MG63 (cell line): ENCODE data around the gene PRPSAP1. TPM values are rescaled to one million over a fixed set of nuclear protein-coding genes. Genes with fewer than 3 reads are reported as not detected.
"Not testable (repeated sequence)": the region's sequence is repeated elsewhere in the genome, so short reads cannot be mapped to it uniquely, and the experiment has no call there.

Source experiments
- DNase-seq: peaks from one replicate; pipeline ENCODE4 v3.0.0-alpha.2; 2020
- H3K27me3 ChIP-seq: fragments of 250-450 bp; sonication (Bioruptor Pico); 2 replicates; pipeline ENCODE4 v1.5.1; 2020; ENCODE audit warnings: mild to moderate bottlenecking, moderate library complexity
- H3K36me3 ChIP-seq: fragments of 250-450 bp; sonication (Bioruptor Pico); 2 replicates; pipeline ENCODE4 v1.5.1; 2020; ENCODE audit warnings: mild to moderate bottlenecking, moderate library complexity
- H3K4me3 ChIP-seq: fragments of 250-450 bp; sonication (Bioruptor Pico); 2 replicates; pipeline ENCODE4 v1.5.1; 2020; ENCODE audit warnings: mild to moderate bottlenecking, moderate library complexity
- H3K9me3 ChIP-seq: fragments of 250-450 bp; sonication (Bioruptor Pico); 2 replicates; pipeline ENCODE4 v1.5.1; 2020; ENCODE audit warnings: mild to moderate bottlenecking, moderate library complexity
- total RNA-seq: library from RNA; depleted of rRNA; stranded (reverse); fragments of >200 nt; shearing (Covaris generic); gene quantifications from 2 replicates; pipeline ENCODE4 v1.2.3, GENCODE V29; 2014; ENCODE audit warnings: low replicate concordance

PRPSAP1 gene
- total RNA-seq, 1 experiment from 2014 or later = 64.7 TPM

DNA sequence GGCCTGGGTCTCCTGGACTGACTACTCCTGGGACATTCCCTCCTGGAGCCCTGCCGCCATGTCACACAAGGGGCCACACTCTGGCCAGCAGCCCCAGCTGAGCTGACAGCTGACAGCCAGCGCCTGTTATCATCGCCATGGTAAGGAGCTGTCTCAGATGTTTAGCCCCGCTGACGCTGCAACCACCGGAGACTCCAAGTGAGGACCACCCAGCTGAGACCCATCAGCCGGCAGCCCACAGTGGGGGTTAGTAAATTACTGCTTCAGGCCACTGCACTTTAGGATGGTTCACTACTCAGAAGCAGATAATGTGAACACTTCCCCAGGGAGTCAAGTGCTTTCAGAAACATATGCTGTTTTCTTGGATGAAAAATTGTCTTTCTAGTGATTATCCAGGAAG lies 16.1 kb upstream of the PRPSAP1 start:
- DNase-seq = no peak
- H3K4me3 ChIP-seq = no peak overlapping the region
- H3K9me3 ChIP-seq = no peaks in the 10 kb centered on the region
- H3K27me3 ChIP-seq = no peaks in the 10 kb centered on the region
- H3K36me3 ChIP-seq = no peaks in the 10 kb centered on the region; the same call in 1 of the 2 replicates

DNA sequence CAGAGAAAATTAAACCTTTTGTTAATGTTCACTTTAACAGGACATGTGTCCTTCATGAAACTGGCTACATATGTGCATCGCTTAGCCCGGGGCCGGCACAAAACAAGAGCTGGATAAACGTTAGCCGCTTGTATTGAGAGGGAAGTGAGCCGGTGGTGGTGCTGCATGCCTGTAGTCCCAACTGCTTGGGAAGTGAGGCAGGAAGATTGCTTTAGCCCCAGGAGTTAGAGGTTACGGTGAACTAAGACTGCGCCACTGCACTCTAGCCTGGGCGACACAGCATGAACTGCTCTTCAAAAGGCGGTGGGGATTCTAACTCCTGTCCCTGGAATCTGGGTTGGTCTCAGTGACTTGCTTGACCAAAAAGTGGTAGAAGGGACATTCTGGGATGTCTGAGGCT lies 15.7 kb upstream of the PRPSAP1 start:
- no peaks in the 10 kb centered on the region for H3K27me3 ChIP-seq
- DNase-seq = no peak
- H3K4me3 ChIP-seq = no peak overlapping the region
- no peaks in the 10 kb centered on the region for H3K9me3 ChIP-seq
- no peaks in the 10 kb centered on the region; the same call in 1 of the 2 replicates for H3K36me3 ChIP-seq

DNA sequence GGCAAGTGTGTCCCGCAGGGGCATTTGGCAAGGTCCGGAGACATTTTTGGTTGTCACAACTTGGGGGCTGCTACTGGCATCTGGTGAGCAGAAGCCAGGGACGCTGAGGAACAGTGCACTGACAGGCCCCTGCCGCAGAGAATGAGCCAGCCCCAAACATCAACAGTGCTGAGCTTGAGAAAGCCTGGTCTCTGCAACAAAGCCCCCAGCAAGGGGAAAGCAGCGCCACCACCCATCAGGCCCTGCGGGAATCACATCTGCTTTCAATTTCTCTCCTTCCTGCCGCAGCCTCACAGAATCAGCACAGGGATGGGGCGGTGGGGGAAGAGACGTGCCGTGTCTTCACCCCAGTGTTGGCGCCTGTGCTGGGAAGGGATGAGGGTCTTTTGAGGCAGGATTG lies 14.8 kb upstream of the PRPSAP1 start:
- H3K36me3 ChIP-seq = no peaks in the 10 kb centered on the region; the same call in 1 of the 2 replicates
- no peaks in the 10 kb centered on the region for H3K9me3 ChIP-seq
- H3K27me3 ChIP-seq = no peaks in the 10 kb centered on the region
- no peak overlapping the region for H3K4me3 ChIP-seq
- no peak for DNase-seq

DNA sequence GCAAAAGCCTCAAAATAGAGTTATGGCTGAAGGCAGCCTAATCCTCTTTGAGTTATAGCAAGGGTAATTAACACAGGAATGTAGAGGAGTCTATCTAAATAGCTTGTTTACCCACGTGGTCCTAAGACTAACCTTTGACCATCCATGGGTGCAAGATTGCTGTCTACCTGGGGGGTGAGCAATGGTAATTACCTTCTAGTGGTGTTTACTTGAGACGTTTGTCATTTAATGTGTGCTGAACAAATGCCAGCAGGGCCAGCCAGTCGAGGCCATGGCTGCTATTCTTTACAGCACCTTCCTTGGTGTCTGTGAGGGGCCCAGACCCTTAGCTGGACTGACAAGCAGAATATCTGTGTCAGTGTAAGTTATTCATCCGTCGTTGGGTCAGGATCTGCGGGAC lies 13.9 kb upstream of the PRPSAP1 start:
- Histone ChIP-seq H3K9me3 (no peaks in the 10 kb centered on the region), H3K27me3 (no peaks in the 10 kb centered on the region), H3K4me3 (no peak overlapping the region), H3K36me3 (no peaks in the 10 kb centered on the region; the same call in 1 of the 2 replicates)
- DNase-seq = no peak

DNA sequence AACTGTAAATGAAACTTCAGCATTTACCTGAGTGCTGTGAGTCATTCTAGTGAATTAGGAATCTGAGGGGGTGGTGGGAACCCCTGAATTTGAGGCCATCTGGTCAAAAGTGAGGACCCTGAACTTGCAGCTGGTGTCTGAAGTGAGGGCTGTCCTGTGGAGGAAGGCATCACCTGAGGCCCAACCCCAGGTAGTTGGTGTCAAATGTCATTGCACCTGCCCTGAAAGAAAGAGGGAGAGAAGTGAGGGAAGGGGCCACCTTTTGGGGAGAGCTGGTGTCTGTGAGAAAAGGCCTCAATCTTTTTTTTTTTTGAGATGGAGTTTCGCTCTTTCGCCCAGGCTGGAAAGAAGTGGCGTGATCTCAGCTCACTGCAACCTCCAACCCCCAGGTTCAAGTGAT lies 12.5 kb upstream of the PRPSAP1 start:
- no peaks in the 10 kb centered on the region; the same call in 1 of the 2 replicates for H3K36me3 ChIP-seq
- no peaks in the 10 kb centered on the region for H3K9me3 ChIP-seq
- no peak for DNase-seq
- H3K4me3 ChIP-seq = no peak overlapping the region
- no peaks in the 10 kb centered on the region for H3K27me3 ChIP-seq

DNA sequence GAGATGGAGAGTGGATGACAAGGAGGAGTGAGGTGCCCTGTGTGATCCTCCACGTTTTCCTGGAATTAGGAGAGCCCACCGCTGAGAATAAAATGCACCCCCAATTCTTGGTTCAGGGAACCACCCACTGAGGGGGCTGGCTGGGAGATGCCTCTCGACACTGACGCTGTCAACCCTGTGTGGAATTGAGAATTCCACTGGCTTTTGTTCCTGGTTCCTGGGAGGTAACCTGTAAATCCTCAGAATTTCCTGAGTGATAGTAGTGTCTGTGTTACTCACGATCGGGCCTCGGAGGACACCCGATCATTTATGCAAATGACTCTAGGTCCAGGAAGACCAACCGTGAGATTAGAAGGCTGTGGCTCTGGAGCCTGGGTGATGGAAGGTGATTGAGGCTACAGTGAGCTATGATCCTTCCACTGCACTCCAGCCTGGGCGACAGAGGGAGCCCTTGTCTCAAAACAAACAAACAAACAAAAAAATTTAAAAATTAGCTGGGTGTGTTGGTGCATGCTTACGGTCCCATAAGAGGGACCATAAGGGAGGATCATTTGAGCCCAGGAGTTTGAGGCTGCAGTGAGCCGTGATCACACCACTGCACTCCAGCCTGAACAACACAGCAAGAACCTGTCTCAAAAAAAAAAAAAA lies 11.7 kb upstream of the PRPSAP1 start:
- Histone ChIP-seq H3K9me3 (no peaks in the 10 kb centered on the region), H3K27me3 (no peaks in the 10 kb centered on the region), H3K36me3 (no peaks in the 10 kb centered on the region; the same call in 1 of the 2 replicates), H3K4me3 (no peak overlapping the region)
- no peak for DNase-seq

DNA sequence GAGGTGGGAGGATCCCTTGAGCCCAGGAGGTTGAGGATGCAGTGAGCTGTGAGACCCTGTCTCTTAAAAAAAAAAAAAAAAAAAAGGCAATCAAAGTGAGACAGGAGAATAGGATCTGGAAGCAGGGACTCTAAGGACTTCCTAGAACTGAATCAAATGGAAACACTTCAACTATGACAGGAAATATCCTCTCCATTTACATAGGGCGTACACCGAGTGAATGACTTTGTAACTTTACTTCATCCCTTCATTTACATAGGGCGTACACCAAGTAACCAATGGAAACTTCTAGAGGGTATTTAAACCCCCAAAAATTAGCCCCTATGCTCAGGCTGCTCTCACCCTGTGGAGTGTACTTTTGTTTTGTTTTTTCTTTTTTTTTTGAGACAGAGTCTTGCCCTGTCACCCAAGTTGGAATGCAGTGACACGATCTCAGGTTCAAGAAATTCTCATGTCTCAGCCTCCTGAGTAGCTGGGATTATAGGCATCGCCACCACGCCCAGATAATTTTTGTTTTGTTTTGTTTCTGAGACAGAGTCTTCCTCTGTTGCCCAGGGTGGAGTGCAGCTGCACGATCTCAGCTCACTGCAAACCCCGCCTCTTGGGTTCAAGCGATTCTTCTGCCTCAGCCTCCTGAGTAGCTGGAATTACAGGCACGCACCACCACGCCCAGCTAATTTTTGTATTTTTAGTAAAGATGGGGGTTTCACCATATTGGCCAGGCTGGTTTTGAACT lies 9.6 kb upstream of the PRPSAP1 start:
- Histone ChIP-seq H3K9me3 (no peaks in the 10 kb centered on the region), H3K36me3 (no peaks in the 10 kb centered on the region), H3K27me3 (no peaks in the 10 kb centered on the region), H3K4me3 (no peak overlapping the region)
- no peak for DNase-seq

DNA sequence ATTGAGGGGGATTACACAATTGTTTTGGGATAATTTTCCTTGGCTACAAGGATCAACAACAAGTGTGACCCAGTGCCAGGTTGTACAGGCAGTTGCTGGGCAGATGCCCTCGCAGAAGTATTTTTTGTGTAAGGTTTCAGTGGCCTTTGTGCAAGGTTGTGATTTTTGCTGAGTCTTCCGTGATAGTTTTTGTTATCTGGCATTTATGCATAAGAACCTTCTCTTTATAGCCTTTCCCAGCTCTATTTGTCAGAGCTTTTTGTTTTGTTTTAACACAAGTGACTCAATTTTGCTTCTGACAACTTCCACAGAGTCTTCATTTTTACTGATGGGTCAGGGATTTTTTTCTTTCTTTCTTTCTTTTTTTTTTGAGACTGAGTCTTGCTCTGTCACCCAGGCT lies 6.7 kb upstream of the PRPSAP1 start:
- no peaks in the 10 kb centered on the region for H3K9me3 ChIP-seq
- H3K36me3 ChIP-seq = no peaks in the 10 kb centered on the region
- H3K27me3 ChIP-seq = no peaks in the 10 kb centered on the region
- no peak for DNase-seq
- H3K4me3 ChIP-seq = no peak overlapping the region

DNA sequence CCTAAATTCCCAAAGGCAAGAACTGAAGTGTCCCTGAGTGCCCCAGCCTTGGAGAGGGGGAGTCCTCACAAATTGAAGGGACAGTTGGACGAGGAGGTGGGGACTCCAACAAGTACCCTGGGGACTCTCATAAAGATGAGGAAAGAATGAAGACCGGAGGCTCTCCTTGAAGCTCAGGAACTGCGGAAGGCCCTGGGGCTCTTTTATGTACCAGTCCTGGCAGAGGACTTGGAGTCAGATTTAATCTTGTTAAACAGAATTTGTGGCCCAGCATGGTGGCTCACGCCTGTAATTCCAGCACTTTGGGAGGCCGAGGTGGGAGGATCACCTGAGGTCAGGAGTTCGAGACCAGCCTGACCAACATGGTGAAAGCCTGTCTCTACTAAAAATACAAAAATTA lies 6.1 kb upstream of the PRPSAP1 start:
- not testable (repeated sequence) for H3K36me3 ChIP-seq, H3K4me3 ChIP-seq, DNase-seq, H3K9me3 ChIP-seq, H3K27me3 ChIP-seq

DNA sequence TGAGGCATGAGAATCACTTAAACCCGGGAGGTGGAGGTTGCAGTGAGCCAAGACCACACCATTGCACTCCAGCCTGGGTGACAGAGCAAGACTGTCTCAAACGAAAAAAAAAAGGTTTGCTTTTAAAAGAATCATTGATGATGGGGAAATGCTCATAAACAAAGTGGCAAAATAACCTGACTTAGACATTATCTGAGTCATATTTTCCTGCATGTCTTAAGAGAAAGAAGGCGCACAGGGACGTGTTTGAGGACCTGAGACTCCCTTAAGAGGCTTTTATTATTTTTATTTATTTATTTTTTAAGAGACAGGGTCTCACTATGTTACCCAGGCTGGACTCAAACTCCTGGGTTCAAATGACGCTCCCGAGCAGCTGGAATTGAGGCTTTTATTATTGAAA lies 5.7 kb upstream of the PRPSAP1 start:
- Histone ChIP-seq H3K27me3 (no peaks in the 10 kb centered on the region), H3K9me3 (no peaks in the 10 kb centered on the region), H3K36me3 (no peaks in the 10 kb centered on the region), H3K4me3 (no peak overlapping the region)
- no peak for DNase-seq

DNA sequence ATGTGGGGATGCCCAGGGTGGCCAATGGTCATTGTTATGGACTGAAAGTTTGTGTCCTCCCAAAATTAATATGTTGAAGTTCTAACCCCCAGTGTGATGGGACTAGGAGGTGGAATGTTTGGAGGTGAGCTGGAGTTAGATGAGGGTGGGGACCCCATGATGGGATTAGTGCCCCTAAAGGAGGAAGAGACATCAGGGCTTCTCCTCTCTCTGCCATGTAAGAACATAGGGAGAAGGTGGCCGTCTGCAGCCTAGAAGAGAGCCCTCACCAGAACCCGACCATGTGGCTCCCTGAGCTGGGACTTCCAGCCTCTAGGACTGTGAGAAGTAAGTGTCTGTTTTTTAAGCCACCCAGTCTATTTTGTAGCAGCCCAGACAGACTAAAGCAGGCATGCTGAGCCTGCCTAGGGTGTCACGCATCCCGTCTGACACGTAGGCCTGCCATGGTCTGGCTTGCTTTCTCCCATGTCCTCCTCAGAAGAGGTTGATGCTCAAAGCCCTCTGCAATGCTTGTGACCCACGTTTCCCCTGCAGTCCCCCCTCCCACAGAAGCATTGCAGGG lies 4.0 kb upstream of the PRPSAP1 start:
- no peak overlapping the region for H3K4me3 ChIP-seq
- no peaks in the 10 kb centered on the region for H3K9me3 ChIP-seq
- H3K27me3 ChIP-seq = no peaks in the 10 kb centered on the region
- no peak for DNase-seq
- H3K36me3 ChIP-seq = no peaks in the 10 kb centered on the region

DNA sequence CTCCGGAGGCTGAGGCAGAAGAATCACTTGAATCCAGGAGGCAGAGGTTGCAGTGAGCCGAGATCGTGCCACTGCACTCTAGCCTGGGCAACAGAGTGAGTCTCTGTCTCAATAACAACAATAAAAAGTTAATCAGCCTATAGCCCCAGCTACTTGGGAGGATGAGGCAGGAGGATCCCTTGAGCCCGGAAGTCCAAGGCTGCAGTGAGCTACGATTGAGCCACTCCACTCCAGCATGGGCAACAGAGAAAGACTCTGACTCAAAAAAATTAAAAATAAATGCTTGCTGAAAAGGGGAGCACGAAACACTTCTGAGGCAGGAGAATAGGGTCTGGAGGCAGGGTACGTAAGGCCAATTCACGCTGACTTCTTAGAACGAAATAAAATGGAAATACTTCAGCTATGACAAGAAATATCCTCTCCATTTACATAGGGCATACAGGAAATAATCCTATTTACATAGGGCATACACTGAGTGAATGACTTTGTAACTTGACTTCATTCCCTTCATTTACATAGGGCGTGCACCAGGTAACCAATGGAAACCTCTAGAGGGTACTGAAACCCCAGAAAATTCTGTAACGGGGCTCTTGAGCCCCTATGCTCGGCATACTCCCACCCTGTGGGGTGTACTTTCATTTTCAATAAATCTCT lies 3.2 kb upstream of the PRPSAP1 start:
- no peaks in the 10 kb centered on the region for H3K9me3 ChIP-seq
- no peak for DNase-seq
- H3K4me3 ChIP-seq = no peak overlapping the region
- no peaks in the 10 kb centered on the region for H3K27me3 ChIP-seq
- no peaks in the 10 kb centered on the region for H3K36me3 ChIP-seq

DNA sequence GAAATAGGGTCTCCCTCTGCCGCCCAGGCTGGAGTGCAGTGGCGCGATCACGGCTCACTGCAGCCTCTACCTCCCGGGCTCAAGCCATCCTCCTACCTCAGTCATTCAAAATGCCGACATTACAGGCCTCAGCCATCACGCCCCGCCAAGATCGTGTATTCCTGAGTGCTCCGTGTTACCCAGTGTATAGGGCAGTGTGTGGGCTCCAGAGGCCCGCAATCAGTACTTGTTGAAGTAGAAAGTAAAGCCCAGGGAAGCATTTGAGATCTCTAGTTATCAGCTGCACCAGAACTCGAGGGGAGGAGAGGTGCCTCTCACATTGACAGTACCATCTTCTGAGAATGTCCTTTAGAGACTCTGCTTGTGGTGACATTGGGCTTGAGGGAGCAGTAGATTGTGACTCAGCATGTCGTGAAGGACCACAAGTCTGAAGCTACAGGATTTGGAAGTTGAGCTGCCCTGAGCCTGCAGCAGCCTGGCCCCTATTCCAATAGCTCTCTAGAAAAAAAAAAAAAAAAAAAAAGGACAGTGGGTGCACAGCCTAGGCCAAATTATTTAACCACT lies 1.1 kb upstream of the PRPSAP1 start:
- H3K36me3 ChIP-seq = no peaks in the 10 kb centered on the region
- no peak overlapping the region for H3K4me3 ChIP-seq
- H3K27me3 ChIP-seq = no peaks in the 10 kb centered on the region
- no peak for DNase-seq
- H3K9me3 ChIP-seq = no peaks in the 10 kb centered on the region

DNA sequence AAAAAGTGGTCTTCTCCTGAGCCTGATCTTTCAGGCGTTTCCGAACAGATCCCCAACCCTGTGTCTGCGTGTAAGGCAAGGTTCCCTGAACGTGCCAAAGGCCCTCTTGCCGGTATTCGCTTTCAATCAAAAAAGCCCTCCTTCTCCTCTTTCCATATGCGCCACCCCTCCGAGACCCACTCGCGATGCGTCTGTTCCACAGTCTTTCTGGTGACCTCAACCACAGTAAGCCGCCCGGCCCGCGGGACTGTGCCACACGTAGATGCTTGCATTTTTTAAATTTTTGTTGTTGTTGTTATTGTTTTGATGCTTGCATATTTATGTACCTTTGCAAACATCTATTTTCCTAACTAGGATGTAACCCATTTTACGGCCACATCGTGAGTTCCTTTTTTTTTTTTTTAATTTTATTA lies 607 bp upstream of the PRPSAP1 start:
- DNase-seq = no peak
- H3K4me3 ChIP-seq = peak overlapping the region; percentile 62
- H3K36me3 ChIP-seq = no peaks in the 10 kb centered on the region
- no peaks in the 10 kb centered on the region for H3K9me3 ChIP-seq
- no peaks in the 10 kb centered on the region for H3K27me3 ChIP-seq

DNA sequence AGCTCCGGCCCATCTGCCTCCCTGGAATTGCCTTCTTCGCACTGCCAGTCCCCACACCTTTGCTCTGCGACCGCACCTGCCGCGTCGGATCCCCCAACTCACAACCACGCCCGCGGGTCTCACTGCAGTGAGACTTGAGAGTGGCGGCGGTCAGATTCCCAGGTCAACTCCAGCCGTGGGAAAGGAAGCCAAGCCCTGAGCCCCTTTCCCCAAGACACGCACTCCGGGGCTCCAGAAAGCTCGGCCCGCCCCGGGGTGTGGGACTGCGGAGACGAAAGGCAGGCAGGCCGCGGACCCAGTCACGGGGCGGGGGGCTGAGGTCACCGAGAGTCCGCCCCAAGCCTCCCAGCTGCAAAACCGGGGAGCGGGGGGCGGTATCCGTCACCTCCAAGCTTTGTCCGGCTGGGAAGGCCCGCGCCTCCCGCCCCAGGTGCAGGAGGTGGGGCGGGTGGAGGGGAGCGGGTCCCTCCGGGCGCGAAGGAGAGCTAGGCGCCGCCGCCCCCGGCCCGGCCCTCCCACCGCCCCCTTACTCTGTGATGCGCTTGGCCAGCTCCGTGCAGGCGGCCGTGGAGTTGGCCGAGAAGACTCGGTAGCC lies 615 bp downstream of the PRPSAP1 start:
- peak; percentile 37 for DNase-seq
- peak overlapping the region; percentile 62 for H3K4me3 ChIP-seq
- H3K27me3 ChIP-seq = no peaks in the 10 kb centered on the region
- no peaks in the 10 kb centered on the region; the same call in none of the 2 replicates for H3K36me3 ChIP-seq
- H3K9me3 ChIP-seq = no peaks in the 10 kb centered on the region

DNA sequence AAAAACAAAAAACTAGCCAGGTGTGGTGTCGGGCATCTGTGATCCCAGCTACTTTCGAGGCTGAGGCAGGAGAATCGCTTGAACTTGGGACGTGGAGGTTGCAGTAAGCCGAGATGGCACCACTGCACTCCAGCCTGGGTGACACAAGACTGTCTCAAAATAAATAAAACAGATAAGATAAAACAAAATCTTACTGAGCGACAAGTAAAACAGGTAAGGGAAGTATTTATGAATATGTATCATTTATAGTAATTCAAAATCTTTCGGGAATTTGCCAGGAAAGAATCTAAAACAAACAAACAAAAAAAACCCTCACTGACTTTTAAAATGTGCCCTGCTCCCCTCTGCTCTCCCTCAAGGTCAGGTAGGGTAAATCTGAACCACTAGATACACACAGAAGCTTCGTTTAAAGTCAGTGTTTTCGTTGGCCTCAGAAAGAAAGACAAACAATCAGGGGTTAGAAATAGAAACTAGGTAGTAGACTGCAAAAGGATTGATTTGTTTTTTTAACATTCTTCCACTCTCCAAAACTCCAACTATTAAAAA lies 2.1 kb downstream of the PRPSAP1 start:
- Histone ChIP-seq H3K4me3 (no peak overlapping the region), H3K36me3 (peaks cover 9% of the 10 kb centered on the region)
- no peak for DNase-seq

More for the DNA sequence above, 2.1 kb downstream of the PRPSAP1 start:
- Histone ChIP-seq H3K27me3 (no peaks in the 10 kb centered on the region), H3K9me3 (no peaks in the 10 kb centered on the region)
